HT-29 (cell line): ENCODE data around the gene CAPN1. TPM values are rescaled to one million over a fixed set of nuclear protein-coding genes. Genes with fewer than 3 reads are reported as not detected.
"Not testable (repeated sequence)": the region's sequence is repeated elsewhere in the genome, so short reads cannot be mapped to it uniquely, and the experiment has no call there.

ENCODE experiments used
- DNase-seq: peaks from one replicate; pipeline ENCODE4 v3.0.0-alpha.2; 2015; ENCODE audit warnings: low spot score
- total RNA-seq: library from RNA; depleted of rRNA; stranded (reverse); fragments of >200 nt; shearing (Covaris generic); gene quantifications from 2 replicates; pipeline ENCODE4 v1.2.3, GENCODE V29; 2014

The CAPN1 gene
- total RNA-seq, 1 experiment from 2014 or later = 654 TPM

DNA sequence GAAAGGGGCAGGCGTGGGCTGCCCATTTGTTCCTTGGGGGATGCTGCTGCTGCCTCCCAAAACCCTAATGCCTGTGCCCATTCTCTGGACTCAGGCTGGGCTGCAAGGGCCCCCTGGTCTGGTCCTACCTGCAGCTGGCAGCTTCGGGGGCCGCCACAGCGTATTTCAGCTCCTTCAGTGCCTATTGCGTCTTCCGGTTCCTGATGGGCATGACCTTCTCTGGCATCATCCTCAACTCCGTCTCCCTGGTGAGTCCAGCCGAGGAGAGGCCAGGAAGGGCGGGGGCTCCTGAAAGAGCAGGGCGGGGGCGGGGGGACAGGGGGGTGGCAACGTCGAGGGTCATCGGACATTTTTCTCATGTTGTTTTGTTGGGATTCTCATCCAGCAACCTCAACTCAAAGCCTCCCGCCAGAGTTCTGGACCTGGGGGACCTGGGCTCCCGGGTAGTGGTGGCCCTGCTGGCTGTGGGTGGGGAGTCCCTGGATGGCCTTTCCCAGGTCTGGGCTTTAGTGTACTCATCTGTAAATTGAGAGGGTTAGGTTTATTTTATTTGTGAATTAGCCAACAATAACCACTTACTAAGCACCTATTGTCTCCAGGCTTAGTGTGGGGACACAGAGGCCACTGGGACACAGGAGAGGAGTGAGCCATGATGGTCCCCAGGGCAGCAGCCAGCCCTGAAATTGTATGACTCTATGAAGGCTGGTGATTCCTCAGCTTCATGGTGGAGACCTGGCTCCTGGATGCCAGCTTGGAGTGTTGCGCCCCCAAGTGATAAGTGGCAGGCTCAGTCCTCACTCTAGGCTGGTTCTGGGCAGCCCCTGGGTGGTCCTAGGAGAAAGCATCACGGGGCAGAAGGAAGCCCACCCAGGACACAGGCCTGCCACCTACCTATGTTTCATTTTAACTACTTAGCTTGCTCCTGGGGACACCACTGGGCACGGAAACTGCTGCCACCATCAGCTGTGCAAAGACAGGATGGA is 36.0 kb downstream of the CAPN1 start:
- no peak for DNase-seq

DNA sequence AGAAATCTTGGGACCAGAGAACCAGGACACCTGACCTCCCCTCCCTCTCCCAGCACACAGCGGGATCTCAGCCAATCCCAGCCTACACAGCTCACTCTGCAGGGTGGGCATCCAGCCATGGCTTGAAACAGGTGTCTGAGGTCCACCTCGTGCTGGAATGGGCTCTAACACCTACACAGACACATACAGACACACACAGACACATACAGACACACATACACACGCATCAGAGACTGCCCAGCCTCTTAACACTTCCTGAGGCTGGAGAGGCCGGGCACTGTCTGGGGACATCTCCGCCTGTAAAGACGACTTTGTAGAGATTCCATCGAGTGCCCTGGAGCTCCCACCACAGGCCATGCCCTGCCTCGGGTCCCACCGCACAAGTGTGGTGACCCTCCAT is 36.7 kb downstream of the CAPN1 start:
- DNase-seq = no peak

DNA sequence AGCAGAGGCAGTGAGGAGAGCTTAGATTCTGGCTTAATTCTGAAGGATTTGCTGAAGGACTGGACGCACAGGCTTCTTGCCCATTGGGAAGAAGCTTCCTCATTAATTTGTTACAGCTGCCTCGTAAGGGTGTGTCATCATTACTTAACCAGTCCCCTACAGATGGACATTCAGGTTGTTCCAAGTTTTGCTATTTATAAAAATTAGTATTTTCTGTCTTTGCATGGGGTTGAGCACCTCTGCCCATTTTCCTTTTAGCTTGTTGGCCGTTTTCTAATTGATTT is 38.1 kb downstream of the CAPN1 start:
- no peak for DNase-seq

DNA sequence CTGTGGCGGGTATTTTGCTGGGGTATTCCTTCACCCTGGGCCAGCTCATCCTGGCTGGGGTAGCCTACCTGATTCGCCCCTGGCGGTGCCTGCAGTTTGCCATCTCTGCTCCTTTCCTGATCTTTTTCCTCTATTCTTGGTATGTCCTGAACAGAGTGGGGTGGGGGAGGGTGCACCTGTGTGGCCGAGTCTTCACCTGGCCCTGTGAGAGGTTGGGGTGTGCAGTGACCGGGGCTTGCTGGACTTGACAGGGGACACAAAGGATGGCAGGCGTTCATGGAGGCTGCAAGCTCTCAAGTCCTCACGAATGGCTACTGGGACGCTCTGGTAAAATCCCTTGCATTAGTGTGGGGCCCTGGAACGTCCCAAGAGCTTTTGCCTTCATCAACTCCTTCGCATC is 39.3 kb downstream of the CAPN1 start:
- DNase-seq = no peak

DNA sequence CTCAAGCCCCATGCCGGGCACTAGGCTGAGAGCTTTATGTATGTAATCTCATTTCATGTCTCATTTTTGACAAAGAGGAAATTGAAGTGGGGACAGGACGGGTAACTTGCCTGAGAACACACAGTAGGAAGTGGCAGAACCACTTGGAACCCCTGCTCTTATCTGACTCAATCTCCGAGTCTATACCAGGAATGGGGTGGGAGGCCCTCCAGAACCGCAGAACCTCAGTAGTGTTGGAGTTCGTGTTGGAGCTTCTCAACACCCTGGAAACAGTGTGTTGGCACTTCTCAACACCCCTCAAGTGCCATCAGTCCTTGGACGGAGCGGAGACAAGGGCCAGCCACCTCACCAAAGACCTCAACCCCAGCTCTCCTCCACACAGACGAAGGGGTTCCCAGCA is 41.3 kb downstream of the CAPN1 start:
- no peak for DNase-seq

DNA sequence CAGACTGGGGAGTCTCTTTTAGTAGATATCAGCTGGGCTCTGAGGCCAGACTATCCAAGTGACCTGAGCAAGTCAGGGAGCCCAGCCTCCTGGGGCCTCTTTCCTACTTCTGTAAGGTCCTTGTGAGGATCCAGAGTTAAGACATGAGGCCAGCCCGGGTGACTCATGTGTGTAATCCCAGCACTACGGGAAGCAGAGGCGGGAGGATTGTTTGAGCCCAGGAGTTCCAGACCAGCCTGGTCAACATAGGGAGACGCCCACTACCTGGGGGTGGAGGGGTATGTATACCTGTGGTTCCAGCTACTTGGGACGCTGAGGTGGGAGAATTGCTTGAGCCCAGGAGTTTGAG is 43.2 kb downstream of the CAPN1 start:
- DNase-seq = peak; percentile 18

DNA sequence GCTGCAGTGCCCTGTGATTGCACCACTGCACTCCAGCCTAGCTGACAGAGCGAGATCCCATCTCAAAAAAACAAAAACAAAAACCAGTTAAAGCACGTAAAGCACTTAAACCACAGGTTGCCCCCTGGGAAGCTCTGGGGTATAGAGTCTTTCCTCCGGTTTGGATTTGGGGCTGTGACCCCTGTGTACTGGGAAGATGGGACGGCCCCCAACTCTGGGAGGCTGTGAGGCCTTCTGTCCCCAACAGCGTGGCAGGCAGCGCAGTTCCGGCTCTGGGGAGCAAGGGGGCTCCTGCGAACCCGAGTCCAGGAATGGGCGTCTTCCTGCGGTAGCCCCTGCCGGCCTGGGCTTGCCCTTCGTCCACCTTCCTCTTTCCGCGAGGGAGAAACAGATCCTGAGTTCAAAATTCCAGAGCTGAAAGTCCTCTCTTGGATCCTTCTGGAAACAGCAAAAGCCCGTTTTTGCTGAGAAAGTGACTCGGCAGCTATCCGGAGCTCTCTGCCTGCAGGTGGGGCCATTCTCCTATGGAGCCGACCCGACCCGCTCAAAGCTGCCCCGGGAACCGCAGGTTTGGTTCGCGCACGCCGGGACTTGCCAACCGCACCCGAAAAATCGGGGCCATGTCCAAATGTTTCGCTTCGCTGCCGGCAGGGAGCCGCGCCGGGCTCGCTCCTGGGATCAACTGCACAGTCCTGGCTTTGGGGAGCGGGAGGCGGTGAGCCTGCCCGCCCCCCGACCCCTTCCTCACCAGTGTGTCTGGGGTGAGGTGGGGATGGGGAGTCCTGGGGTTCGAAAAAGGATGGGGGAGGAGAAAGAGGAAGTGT is 43.8 kb downstream of the CAPN1 start:
- DNase-seq = no peak

DNA sequence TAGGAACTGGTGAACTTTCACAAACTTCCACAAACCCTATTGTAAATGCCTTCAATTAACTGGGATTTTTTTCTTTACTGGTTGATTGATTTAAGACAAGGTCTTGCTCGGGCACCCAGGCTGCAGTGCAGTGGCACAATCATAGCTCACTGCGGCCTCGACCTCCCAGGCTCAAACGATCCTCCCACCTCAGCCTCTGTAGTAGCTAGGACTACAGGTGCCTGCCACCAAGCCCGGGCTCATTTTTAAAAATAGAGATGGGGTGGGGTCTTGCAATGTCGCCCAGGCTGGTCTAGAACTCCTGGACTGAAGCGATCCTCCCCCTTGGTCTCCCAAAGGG is 44.3 kb downstream of the CAPN1 start:
- no peak for DNase-seq

DNA sequence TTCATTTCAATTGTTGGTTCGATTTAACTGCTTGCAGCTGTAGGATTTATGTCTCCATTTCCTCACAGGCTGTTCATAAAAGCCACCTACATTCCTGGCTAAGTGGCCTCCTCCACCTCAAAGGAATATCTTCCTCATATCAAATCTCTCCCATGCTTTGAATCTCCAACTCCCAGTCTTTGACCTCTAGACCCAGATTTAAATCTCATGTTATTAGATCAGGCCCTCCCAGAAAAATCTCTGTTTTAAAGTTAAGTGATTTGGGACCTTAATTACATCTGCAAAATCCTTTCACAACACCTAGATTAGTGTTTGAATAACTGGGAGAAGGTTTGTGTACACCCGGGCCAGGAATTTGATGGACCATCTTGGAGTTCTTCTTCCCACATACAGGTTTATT is 46.2 kb downstream of the CAPN1 start:
- DNase-seq = no peak

DNA sequence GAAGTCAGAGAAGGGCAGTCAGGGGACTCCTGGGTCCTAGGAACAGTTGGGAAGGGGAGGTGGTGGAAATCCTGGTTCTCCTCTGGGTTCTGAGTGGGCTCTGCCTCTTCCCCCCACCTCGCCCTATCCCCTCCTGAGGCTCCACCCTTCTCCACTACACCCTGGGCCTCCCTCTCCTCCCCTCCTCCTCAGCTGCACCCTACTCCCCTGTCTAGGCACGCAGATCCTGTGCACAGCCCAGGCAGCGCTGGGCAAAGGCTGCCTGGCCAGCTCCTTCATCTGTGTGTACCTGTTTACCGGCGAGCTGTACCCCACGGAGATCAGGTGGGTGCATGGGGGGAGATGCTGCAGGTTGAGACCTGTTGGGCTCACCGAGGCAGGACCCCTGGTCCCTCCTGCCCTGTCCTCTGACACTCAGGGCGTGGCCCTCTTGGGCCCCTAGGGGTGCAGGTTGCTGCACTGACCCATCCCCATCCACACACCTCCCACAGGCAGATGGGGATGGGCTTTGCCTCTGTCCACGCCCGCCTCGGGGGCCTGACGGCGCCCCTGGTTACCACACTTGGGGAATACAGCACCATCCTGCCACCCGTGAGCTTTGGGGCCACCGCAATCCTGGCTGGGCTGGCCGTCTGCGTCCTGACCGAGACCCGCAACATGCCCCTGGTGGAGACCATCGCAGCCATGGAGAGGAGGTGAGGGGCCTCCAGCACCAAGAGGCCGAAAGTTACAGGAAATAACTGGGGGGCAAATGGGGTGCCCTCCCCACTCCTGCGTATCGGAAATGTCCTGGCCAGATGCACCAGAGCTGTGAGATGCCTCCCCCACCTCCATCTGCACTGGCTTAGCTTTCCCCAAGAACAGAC is 54.7 kb downstream of the CAPN1 start:
- DNase-seq = no peak

DNA sequence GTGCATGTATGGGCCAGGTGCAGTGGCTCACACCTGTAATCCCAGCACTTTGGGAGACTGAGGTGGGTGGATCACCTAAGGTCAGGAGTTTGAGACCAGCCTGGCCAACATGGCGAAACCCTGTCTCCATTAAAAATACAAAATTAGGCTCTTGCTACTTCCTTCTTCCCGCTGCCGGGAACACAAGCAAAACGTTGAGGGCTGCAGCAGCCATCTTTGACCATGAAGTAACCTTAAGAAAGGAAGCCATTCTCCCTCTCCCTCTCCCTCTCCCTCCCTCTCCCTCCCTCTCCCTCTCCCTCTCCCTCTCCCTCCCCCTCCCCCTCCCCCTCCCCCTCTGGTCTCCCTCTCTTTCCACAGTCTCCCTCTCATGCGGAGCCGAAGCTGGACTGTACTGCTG is 56.6 kb downstream of the CAPN1 start:
- not testable (repeated sequence) for DNase-seq

DNA sequence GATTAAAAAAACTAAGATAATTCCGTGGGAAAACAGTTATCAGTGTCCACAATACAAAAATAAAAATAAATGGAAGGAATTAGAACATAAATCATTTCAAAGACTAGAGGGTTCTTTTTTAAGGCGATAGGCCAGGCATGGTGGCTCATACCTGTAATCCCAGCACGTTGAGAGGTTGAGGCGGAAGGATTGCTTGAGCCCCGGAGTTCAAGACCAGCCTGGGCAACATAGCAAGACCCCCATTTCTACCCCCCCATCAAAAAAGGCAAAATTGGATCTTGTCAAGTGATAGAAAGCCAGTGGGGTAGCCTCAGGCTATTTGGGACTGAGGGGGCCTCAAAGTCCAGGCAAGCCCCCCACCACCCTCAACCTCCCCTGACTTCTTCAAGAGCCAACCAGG is 59.4 kb downstream of the CAPN1 start:
- DNase-seq = no peak

DNA sequence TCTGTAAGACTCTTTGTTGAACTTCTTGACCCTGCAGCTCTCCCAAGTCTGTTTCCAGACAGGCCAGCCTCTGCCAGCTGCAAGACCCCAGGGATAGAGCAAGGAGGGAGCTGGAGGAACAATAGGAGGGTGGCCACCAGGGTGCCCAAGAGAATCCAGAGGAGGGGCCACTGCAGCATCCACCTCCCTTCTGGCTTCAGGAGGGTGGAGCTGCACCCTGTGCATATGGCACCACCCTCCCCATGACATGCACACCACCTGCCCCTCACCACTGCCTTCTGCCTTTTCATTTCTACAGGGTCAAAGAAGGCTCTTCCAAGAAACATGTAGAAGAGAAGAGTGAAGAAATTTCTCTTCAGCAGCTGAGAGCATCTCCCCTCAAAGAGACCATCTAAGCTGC is 60.0 kb downstream of the CAPN1 start:
- no peak for DNase-seq

DNA sequence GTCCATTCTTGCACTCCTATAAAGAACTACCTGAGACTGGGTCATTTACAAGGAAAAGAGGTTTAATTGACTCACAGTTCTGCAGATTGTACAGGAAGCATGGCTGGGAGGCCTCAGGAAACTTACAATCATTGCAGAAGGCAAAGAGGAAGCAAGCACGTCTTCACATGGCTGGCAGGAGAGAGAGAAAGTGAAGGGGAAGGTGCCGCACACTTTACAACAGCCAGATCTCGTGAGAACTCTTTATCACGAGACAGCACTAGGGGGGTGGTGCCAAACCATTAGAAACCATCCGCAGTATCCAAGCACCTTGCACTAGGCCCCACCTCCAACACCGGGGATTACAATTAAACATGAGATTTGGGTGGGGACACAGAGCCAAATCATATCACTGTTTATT is 60.7 kb downstream of the CAPN1 start:
- no peak for DNase-seq

DNA sequence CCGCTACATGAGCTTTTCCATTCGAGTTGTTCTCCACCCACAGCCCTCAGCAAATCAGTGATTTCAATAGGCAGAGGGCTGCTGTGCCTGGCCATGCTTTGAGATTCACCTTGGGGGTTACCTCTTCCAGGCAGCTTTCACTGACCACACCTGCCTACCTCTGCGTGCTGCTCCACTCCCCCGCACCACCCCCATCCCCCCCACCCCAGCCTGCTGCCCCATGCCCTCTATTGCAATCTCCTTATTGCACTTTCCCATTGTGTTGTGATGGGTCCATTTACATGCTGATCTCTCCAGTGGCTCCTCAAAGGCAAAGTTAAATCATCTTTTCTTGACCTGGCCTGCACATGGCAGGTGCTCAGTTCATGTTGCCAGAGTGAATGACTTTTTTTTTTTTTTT is 62.1 kb downstream of the CAPN1 start:
- no peak for DNase-seq

DNA sequence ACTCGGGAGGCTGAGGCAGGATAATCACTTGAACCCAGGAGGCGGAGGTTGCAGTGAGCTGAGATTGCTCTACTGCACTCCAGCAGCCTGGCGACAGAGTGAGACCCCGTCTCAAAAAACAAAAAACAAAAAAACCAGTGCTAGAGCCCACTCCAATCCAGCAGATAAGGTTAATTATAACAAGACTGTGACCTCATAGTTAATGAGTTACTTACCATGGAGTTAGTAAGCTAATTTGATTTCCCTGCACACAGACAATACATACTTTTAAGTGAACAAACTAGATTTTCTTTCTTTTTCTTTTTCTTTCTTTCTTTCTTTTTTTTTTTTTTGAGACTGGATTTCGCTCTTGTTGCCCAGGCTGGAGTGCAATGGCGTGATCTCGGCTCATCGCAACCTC is 63.3 kb downstream of the CAPN1 start:
- DNase-seq = not testable (repeated sequence)

DNA sequence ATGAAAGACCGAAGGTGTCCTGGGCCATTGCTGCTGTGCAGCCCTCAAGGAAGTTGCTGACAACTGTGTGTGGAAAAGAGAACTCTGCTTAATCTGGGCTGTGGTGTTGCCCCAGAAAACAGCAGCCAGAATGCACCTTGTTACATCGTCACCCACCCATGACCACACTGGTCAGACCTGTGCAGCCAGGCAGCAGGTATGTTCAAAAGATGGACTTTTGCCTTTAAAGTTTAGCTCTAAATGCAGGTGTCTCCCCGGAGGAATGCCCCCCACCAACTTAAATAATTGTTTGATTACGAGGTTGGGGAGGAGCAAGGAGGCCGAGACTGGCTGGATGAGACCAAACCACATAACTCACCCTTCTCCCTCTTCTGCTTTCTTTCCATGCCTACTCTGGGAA is 64.8 kb downstream of the CAPN1 start:
- no peak for DNase-seq

DNA sequence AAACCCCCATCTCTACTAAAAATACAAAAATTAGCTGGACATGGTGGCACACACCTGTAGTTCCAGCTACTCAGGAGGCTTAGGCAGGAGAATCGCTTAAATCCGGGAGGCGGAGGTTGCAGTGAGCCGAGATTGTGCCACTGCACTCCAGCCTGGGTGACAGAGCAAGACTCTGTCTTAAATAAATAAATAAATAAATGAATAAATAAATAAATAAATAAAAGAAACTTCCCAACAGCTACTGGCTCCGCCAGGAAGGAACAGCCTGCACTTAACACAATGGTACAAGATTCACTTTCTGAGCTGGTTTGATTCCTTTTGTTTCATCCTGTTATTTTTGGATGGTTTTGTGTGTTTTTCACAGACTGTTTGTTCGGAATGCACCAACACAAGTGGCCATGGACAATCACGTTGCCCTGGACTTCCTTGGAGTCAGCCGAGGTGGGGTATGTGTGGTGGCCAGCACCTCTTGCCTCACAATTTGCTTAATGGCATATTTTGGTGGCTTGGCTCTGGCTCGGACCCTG is 66.5 kb downstream of the CAPN1 start:
- DNase-seq = not testable (repeated sequence)

DNA sequence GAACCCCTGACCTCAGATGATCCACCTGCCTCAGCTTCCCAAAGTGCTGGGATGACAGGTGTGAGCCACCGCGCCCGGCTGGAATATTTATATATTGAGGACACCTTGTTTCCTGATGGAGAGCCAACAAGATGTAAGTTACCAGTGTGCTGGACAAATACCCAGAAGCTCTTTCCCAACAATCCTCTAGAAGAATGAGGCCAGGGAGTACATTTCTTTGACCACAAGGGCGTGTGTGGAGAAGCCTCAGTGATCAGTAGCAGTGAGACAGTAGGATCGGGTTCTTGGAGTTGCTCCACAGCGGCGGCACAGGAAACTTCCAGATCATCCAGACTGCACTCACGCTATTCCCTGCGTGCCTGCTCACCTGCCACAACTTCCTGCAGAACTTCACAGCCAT is 69.7 kb downstream of the CAPN1 start:
- no peak for DNase-seq

DNA sequence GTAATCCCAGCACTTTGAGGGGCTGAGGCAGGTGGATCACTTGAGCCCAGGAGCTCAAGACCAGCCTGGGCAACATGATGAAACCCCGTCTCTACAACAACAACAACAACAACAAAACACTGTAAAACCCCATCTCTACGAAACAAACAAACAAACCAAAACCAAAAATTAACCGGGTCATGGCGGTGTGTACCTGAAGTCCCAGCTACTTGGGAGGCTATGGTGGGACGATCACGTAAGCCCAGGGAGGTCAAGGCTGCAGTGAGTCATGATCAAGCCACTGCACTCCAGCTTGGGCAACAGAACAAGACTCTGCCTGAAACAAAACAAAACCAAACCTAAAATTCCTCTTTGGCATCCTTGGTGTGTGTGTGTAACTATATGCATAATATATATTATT is 73.0 kb downstream of the CAPN1 start:
- no peak for DNase-seq

DNA sequence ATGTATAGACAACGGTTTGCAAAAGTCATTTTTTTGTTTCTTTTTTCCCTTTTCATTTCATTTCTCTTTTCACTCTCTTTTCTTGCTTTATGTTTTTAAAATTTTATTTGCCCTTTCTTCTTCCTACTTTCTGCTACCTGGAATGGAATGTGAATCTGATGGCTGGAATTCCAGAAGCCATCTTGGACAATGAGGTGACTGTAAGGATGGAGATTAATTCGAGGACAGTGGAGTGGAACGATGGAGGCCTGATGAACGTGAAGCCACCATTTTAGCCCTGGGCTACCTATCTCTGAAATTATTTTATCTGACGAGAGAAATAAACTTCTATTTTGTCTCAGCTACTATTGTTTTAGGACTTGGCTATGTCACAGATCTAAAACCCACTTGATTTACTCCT is 77.3 kb downstream of the CAPN1 start:
- no peak for DNase-seq

DNA sequence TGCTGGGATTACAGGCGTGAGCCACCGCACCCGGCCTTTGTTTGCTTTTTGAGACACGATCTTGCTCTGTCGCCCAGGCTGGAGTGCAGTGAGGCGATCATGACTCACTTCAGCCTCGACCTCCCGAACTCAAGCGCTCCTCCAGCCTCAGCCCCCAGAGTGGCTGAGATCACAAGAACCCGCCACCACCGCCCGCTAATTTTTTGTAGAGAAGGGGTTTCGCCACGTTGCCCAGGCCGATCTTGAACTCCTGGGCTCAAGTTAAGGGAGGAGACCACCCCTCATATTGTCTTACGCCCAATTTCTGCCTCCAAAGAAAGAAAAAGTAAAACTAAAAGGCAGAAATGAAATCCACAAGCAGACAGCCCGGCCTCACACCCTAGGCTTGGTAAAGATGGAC is 78.6 kb downstream of the CAPN1 start:
- no peak for DNase-seq
